Endothelial cell of umbilical vein (primary cell): ENCODE data around the gene ZNF416.

Source experiments
- CTCF ChIP-seq, 2 donors: IDR thresholded peaks; 1 replicate in 1 of 2; 2 replicates in 1 of 2; pipeline ENCODE4 v1.5.1; 2011; ENCODE audit warnings: low read length in 2 of 2, mild to moderate bottlenecking in 2 of 2, moderate library complexity in 2 of 2, control low read depth in 1 of 2, inconsistent platforms in 1 of 2, low read depth in 1 of 2; ENCODE audit not compliant: insufficient read depth in 1 of 2; ENCODE audit errors: extremely low read depth in 1 of 2
- EZH2 ChIP-seq: IDR thresholded peaks from 2 replicates; pipeline ENCODE4 v1.6.1; 2012; ENCODE audit warnings: borderline replicate concordance, low read depth, mild to moderate bottlenecking, moderate library complexity, low read length, inconsistent platforms; ENCODE audit not compliant: severe bottlenecking
- FOS ChIP-seq: IDR thresholded peaks from 2 replicates; pipeline ENCODE4 v1.6.1; 2011; ENCODE audit warnings: mild to moderate bottlenecking, low read length, moderate library complexity, borderline replicate concordance; ENCODE audit not compliant: insufficient read depth
- GATA2 ChIP-seq: IDR thresholded peaks from 2 replicates; pipeline ENCODE4 v1.7.0; 2011; ENCODE audit warnings: low read depth, mild to moderate bottlenecking, moderate library complexity, mixed read lengths, low read length; ENCODE audit not compliant: insufficient read length, insufficient read depth
- POLR2A ChIP-seq: IDR thresholded peaks from 2 replicates; pipeline ENCODE4 v1.6.1; 2012; ENCODE audit warnings: low read depth, mild to moderate bottlenecking, control low read depth, low read length
- POLR2AphosphoS5 ChIP-seq: IDR thresholded peaks from 2 replicates; pipeline ENCODE4 v1.6.1; 2012; ENCODE audit warnings: low read depth, mild to moderate bottlenecking, control low read depth, low read length, moderate library complexity; ENCODE audit not compliant: insufficient read depth

- TF ChIP-seq CTCF (IDR thresholded peaks at IDR 0.05; ENCODE audit: extremely low read depth in 1 of 2, insufficient read depth in 1 of 2, low read depth in 1 of 2, low read length in 2 of 2) (no peak), POLR2AphosphoS5 (no peak), POLR2A (no peak), GATA2 (no peak), EZH2 (no peak), FOS (no peak)
Measured at GRCh38 chr19:57560049-57560491, 18.6 kb downstream of the ZNF416 start.
